Measurements from ENCODE around the gene PLAC9.
A peak's percentile ranks its signal among the peaks of the same experiment; 100 is the strongest.

The PLAC9 gene

DNA sequence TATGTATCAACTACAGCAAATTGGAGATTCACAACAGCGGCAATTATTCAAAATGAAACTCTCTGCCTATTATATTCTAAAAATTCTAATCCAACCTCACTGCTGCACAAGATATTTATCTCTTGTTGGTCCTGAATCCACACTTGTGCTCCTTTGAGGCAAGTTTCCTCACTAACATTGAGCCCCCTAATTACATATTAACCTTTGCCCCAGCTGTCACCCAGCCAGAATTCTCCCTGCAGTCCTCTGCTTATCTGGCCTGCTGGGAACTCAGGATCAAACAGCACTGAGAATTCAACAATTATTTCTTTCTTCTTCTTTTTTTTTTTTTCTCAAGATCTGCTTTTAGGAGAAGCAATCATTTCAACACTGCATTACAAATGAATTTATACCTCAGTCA, 21.5 kb upstream of the PLAC9 start:
- TF ChIP-seq YY1 (IDR thresholded peaks at IDR 0.05; ENCODE audit: low read depth) (no peak), TCF12 (IDR thresholded peaks at IDR 0.05; ENCODE audit: low read depth) (no peak), CEBPB (IDR thresholded peaks at IDR 0.05) (no peak)
- TF ChIP-seq, protein P1, sequence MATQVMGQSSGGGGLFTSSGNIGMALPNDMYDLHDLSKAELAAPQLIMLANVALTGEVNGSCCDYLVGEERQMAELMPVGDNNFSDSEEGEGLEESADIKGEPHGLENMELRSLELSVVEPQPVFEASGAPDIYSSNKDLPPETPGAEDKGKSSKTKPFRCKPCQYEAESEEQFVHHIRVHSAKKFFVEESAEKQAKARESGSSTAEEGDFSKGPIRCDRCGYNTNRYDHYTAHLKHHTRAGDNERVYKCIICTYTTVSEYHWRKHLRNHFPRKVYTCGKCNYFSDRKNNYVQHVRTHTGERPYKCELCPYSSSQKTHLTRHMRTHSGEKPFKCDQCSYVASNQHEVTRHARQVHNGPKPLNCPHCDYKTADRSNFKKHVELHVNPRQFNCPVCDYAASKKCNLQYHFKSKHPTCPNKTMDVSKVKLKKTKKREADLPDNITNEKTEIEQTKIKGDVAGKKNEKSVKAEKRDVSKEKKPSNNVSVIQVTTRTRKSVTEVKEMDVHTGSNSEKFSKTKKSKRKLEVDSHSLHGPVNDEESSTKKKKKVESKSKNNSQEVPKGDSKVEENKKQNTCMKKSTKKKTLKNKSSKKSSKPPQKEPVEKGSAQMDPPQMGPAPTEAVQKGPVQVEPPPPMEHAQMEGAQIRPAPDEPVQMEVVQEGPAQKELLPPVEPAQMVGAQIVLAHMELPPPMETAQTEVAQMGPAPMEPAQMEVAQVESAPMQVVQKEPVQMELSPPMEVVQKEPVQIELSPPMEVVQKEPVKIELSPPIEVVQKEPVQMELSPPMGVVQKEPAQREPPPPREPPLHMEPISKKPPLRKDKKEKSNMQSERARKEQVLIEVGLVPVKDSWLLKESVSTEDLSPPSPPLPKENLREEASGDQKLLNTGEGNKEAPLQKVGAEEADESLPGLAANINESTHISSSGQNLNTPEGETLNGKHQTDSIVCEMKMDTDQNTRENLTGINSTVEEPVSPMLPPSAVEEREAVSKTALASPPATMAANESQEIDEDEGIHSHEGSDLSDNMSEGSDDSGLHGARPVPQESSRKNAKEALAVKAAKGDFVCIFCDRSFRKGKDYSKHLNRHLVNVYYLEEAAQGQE (IDR thresholded peaks at IDR 0.05; ENCODE audit: low read depth): no peak

- no peak for TF ChIP-seq RAD21 (IDR thresholded peaks at IDR 0.05; ENCODE audit: low read depth)
- TF ChIP-seq FOXM1 (IDR thresholded peaks at IDR 0.05; ENCODE audit: borderline replicate concordance, low read depth): no peak
- TF ChIP-seq, protein P1 (IDR thresholded peaks at IDR 0.05; ENCODE audit: low read depth): no peak
- no peak for TF ChIP-seq NFIC (IDR thresholded peaks at IDR 0.05)
- TF ChIP-seq, protein P2, sequence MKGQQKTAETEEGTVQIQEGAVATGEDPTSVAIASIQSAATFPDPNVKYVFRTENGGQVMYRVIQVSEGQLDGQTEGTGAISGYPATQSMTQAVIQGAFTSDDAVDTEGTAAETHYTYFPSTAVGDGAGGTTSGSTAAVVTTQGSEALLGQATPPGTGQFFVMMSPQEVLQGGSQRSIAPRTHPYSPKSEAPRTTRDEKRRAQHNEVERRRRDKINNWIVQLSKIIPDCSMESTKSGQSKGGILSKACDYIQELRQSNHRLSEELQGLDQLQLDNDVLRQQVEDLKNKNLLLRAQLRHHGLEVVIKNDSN (IDR thresholded peaks at IDR 0.05): no peak
- no peak for TF ChIP-seq TCF12 (IDR thresholded peaks at IDR 0.05; ENCODE audit: low read depth)
Measured at GRCh38 chr10:80118669-80119068, 13.9 kb upstream of the PLAC9 start.

GRCh38 chr10:80122110-80122710, 10.3 kb upstream of the PLAC9 start:
- TF ChIP-seq, protein P2 (IDR thresholded peaks at IDR 0.05): no peak

GRCh38 chr10:80122746-80123145, 9.8 kb upstream of the PLAC9 start:
- TF ChIP-seq EP300 (IDR thresholded peaks at IDR 0.05; ENCODE audit: borderline replicate concordance) (no peak), EGR1 (IDR thresholded peaks at IDR 0.05) (no peak), TEAD4 (IDR thresholded peaks at IDR 0.05) (no peak), TCF12 (IDR thresholded peaks at IDR 0.05; ENCODE audit: low read depth) (no peak), TAF1 (IDR thresholded peaks at IDR 0.05; ENCODE audit: low read depth) (no peak), NFIC (IDR thresholded peaks at IDR 0.05) (no peak)
- TF ChIP-seq, protein P1 (IDR thresholded peaks at IDR 0.05; ENCODE audit: low read depth): no peak

GRCh38 chr10:80126876-80127275, 5.7 kb upstream of the PLAC9 start:
- TF ChIP-seq, protein P3, sequence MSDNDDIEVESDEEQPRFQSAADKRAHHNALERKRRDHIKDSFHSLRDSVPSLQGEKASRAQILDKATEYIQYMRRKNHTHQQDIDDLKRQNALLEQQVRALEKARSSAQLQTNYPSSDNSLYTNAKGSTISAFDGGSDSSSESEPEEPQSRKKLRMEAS (IDR thresholded peaks at IDR 0.05): no peak
- TF ChIP-seq CREB1 (IDR thresholded peaks at IDR 0.05; ENCODE audit: low read depth) (no peak), RAD21 (IDR thresholded peaks at IDR 0.05; ENCODE audit: low read depth) (no peak), NFIC (IDR thresholded peaks at IDR 0.05) (no peak), FOXM1 (IDR thresholded peaks at IDR 0.05; ENCODE audit: borderline replicate concordance, low read depth) (no peak), TEAD4 (IDR thresholded peaks at IDR 0.05) (no peak), EGR1 (IDR thresholded peaks at IDR 0.05) (no peak)
- TF ChIP-seq, protein P2 (IDR thresholded peaks at IDR 0.05): no peak

DNA sequence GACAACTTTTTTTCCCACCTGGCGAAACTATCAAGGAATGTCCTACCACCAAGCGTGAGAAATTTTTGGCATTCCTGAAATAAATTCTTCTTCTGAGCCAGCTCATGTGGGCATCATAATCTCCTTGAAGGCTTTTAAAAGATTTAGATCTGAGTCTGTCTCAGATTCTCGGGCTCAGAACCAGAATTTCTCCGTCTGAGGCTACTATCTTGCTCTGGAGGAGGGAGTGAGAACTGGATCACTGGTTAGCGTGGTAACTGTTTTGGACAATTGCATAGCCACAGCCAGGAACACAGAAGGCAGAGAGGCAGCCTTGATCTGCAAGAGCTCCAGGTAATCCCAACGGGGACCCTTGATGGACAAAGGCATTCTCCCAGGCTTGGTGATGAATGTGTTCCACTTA, 1.0 kb upstream of the PLAC9 start:
- no peak for TF ChIP-seq EGR1 (IDR thresholded peaks at IDR 0.05)
- TF ChIP-seq, protein P2 (IDR thresholded peaks at IDR 0.05): no peak
- TF ChIP-seq CEBPB (IDR thresholded peaks at IDR 0.05): no peak
- TF ChIP-seq TEAD4 (IDR thresholded peaks at IDR 0.05): peak; percentile 71
